Measurements from ENCODE around the gene RNF207. TPM values are rescaled to one million over a fixed set of nuclear protein-coding genes. Genes with fewer than 3 reads are reported as not detected.

RNF207 gene
- total and polyA plus RNA-seq, 10 of the 15 experiments (the other 5 are each of a cell fraction or from before 2014, with no cell fraction given) = 1.7 to 36.4 (median 13.1) TPM

DNA sequence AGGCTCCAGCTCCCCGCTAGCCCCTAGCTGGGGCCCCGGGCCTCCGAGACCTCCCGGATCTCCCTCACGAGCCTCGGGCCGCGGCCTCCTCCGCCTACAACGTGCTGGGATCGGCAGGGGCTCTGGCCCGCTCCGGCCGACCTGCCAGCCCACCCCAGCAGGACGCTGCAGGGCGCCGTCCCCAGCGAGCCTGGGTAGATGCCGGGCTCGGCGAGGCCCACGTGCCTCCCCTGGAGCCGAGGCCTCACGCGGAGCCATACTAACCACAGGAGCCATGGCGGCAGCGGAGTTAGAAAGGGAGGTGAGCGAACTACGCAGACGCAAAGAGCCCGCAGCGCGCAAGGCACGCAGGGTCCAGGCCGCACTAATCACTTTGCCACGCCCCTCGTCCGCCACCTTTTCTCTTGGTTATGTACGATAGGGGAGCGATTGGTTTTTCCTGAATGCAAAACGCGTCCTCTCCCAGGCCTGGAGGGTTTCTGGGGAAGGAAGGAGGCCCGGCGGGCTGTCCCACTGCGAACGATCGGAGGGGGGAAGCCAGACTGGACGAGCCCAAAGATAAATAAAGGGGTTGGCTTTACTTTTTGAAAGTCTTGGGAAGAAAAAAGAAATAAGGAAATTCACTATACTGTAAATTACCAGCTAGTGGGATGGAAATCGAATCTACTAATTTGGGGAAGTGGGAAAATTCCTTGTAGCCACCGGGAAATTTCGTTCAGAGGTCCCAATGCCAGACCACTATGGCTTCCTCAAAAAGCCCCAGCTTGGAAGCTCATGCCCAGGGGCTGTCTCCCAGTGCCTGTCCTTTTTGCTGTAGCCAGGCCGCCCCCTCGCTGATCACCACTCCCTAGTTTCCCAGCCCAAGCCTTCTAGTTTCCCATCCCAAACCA lies 6.4 kb upstream of the RNF207 start, which contains the start of gene RPL22 (continued):
- peak; percentile 97 for TF ChIP-seq POU2F2 (IDR thresholded peaks at IDR 0.05; ENCODE audit: borderline replicate concordance, low read depth, low read length)
- TF ChIP-seq HSF1 (IDR thresholded peaks at IDR 0.05; ENCODE audit: low read depth, low read length) = no peak
- TF ChIP-seq NFIC (IDR thresholded peaks at IDR 0.05; ENCODE audit: low read depth, low read length) = no peak
- no peak for TF ChIP-seq MTA3 (IDR thresholded peaks at IDR 0.05; ENCODE audit: borderline replicate concordance, low read length)
- peak; percentile 99 for TF ChIP-seq MXI1 (IDR thresholded peaks at IDR 0.05; ENCODE audit: low read depth, low read length)
- TF ChIP-seq, protein P1, sequence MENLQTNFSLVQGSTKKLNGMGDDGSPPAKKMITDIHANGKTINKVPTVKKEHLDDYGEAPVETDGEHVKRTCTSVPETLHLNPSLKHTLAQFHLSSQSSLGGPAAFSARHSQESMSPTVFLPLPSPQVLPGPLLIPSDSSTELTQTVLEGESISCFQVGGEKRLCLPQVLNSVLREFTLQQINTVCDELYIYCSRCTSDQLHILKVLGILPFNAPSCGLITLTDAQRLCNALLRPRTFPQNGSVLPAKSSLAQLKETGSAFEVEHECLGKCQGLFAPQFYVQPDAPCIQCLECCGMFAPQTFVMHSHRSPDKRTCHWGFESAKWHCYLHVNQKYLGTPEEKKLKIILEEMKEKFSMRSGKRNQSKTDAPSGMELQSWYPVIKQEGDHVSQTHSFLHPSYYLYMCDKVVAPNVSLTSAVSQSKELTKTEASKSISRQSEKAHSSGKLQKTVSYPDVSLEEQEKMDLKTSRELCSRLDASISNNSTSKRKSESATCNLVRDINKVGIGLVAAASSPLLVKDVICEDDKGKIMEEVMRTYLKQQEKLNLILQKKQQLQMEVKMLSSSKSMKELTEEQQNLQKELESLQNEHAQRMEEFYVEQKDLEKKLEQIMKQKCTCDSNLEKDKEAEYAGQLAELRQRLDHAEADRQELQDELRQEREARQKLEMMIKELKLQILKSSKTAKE (IDR thresholded peaks at IDR 0.05; ENCODE audit: low read depth, poor library complexity, severe bottlenecking) = peak; percentile 98
- TF ChIP-seq, protein P2, sequence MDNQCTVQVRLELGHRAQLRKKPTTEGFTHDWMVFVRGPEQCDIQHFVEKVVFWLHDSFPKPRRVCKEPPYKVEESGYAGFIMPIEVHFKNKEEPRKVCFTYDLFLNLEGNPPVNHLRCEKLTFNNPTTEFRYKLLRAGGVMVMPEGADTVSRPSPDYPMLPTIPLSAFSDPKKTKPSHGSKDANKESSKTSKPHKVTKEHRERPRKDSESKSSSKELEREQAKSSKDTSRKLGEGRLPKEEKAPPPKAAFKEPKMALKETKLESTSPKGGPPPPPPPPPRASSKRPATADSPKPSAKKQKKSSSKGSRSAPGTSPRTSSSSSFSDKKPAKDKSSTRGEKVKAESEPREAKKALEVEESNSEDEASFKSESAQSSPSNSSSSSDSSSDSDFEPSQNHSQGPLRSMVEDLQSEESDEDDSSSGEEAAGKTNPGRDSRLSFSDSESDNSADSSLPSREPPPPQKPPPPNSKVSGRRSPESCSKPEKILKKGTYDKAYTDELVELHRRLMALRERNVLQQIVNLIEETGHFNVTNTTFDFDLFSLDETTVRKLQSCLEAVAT (IDR thresholded peaks at IDR 0.05) = peak; percentile 100
- TF ChIP-seq, protein P3, sequence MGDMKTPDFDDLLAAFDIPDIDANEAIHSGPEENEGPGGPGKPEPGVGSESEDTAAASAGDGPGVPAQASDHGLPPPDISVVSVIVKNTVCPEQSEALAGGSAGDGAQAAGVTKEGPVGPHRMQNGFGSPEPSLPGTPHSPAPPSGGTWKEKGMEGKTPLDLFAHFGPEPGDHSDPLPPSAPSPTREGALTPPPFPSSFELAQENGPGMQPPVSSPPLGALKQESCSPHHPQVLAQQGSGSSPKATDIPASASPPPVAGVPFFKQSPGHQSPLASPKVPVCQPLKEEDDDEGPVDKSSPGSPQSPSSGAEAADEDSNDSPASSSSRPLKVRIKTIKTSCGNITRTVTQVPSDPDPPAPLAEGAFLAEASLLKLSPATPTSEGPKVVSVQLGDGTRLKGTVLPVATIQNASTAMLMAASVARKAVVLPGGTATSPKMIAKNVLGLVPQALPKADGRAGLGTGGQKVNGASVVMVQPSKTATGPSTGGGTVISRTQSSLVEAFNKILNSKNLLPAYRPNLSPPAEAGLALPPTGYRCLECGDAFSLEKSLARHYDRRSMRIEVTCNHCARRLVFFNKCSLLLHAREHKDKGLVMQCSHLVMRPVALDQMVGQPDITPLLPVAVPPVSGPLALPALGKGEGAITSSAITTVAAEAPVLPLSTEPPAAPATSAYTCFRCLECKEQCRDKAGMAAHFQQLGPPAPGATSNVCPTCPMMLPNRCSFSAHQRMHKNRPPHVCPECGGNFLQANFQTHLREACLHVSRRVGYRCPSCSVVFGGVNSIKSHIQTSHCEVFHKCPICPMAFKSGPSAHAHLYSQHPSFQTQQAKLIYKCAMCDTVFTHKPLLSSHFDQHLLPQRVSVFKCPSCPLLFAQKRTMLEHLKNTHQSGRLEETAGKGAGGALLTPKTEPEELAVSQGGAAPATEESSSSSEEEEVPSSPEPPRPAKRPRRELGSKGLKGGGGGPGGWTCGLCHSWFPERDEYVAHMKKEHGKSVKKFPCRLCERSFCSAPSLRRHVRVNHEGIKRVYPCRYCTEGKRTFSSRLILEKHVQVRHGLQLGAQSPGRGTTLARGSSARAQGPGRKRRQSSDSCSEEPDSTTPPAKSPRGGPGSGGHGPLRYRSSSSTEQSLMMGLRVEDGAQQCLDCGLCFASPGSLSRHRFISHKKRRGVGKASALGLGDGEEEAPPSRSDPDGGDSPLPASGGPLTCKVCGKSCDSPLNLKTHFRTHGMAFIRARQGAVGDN (IDR thresholded peaks at IDR 0.05) = 0 out of 2 replicates have a peak, but pooled peaks have one; percentile 54
- TF ChIP-seq NFYB (IDR thresholded peaks at IDR 0.05; ENCODE audit: insufficient read depth, low read depth, low read length) = no peak
- TF ChIP-seq ZNF207 (IDR thresholded peaks at IDR 0.05; ENCODE audit: borderline replicate concordance) = peak; percentile 81
- peak; percentile 48 for TF ChIP-seq NRF1 (conservative IDR thresholded peaks at IDR 0.05; ENCODE audit: low read depth, low read length)
- TF ChIP-seq PAX8 (IDR thresholded peaks at IDR 0.05) = 0 out of 2 replicates have a peak, but pooled peaks have one; percentile 53
- peak; percentile 62 for TF ChIP-seq CEBPZ (IDR thresholded peaks at IDR 0.05; ENCODE audit: low read depth, low read length)
- no peak for TF ChIP-seq SREBF2 (IDR thresholded peaks at IDR 0.05; ENCODE audit: low read length)
- 0 out of 2 replicates have a peak, but pooled peaks have one; percentile 72 for TF ChIP-seq TCF3 (IDR thresholded peaks at IDR 0.05; ENCODE audit: borderline replicate concordance, insufficient read depth, low read depth, low read length)

All from GM12878 (cell line).